A549 (cell line): ENCODE data around the gene ICA1L. TPM values are rescaled to one million over a fixed set of nuclear protein-coding genes. Genes with fewer than 3 reads are reported as not detected.
"Not testable (repeated sequence)": the region's sequence is repeated elsewhere in the genome, so short reads cannot be mapped to it uniquely, and the experiment has no call there.

ENCODE experiments used
- ATAC-seq, 2 experiments: fragments of 200-7000 bp in 1 of 2; fragments of >200 bp in 1 of 2; cut with Nextera tagmentation in 1 of 2; cut with Tn5 transposase in 1 of 2; 3 replicates each; pipeline versions ENCODE4 v1.8.0 to v1.9.1; 2018 to 2020; ENCODE audit warnings: mild to moderate bottlenecking in 1 of 2, moderate library complexity in 1 of 2
- CTCF ChIA-PET: fragments of 300-600 bp; sonication (Branson Sonifier 250); formaldehyde crosslinking; extraction: SDS; loops from one replicate; lab custom pipeline; 2021; ENCODE audit warnings: antibody characterized with exemption, inconsistent platforms; lab: Yijun Ruan, JAX
- POLR2A ChIA-PET: fragments of 350-600 bp; formaldehyde crosslinking; extraction: SDS; loops from one replicate; lab custom pipeline; 2021; ENCODE audit warnings: antibody characterized with exemption, inconsistent platforms; lab: Yijun Ruan, JAX
- DNase-seq, 2 experiments: peaks; one replicate each; pipeline versions ENCODE4 v3.0.0 to v3.0.0-alpha.2; 2011 to 2016; ENCODE audit warnings: low read depth in 1 of 2, low spot score in 1 of 2
- FAIRE-seq: peaks from 2 replicates; lab custom pipeline; 2011; peaks lifted over from hg19 to GRCh38; lab: Jason Lieb, UNC
- H3K27ac ChIP-seq, 2 experiments: fragments of >200 bp; sonication (Bioruptor Twin); formaldehyde crosslinking; 3 replicates each; pipeline ENCODE4 v1.5.1; 2016 to 2017
- H3K4me1 ChIP-seq: fragments of >200 bp; sonication (Bioruptor Twin); formaldehyde crosslinking; 3 replicates; pipeline ENCODE4 v1.6.1; 2016
- H3K4me2 ChIP-seq: fragments of >200 bp; sonication (Bioruptor Twin); formaldehyde crosslinking; 3 replicates; pipeline ENCODE4 v1.6.1; 2016
- H3K4me3 ChIP-seq: fragments of >200 bp; sonication (Bioruptor Twin); formaldehyde crosslinking; 3 replicates; pipeline ENCODE4 v1.5.1; 2016
- H3K9me3 ChIP-seq: fragments of >200 bp; sonication (Bioruptor Twin); formaldehyde crosslinking; 3 replicates; pipeline ENCODE4 v1.6.1; 2016
- ATOH8 ChIP-seq: fragments of 250-450 bp; sonication (Bioruptor Pico); IDR thresholded peaks from 2 replicates; pipeline ENCODE4 v1.5.0; 2020; ENCODE audit warnings: low read depth, mild to moderate bottlenecking, moderate library complexity
- CBX8 ChIP-seq: fragments of 200-600 bp; sonication (generic); IDR thresholded peaks from 2 replicates; pipeline ENCODE4 v1.6.1; 2016
- CEBPB ChIP-seq, 2 experiments: fragments of >200 bp in 1 of 2; sonication (Bioruptor Twin) in 1 of 2; formaldehyde crosslinking in 1 of 2; IDR thresholded peaks; 2 replicates each; pipeline ENCODE4 v1.6.1; 2012 to 2016
- CTCF ChIP-seq: fragments of >200 bp; sonication (Bioruptor Twin); formaldehyde crosslinking; IDR thresholded peaks from 3 replicates; pipeline ENCODE4 v1.5.1; 2016
- E2F6 ChIP-seq: IDR thresholded peaks from 2 replicates; pipeline ENCODE4 v1.6.1; 2012; ENCODE audit warnings: low read depth, borderline replicate concordance
- ELK1 ChIP-seq: fragments of 150-350 bp; IDR thresholded peaks from 2 replicates; pipeline ENCODE4 v1.6.1; 2014; ENCODE audit warnings: low read depth, mild to moderate bottlenecking, low read length
- FOSB ChIP-seq: fragments of 250-450 bp; sonication (Bioruptor Pico); IDR thresholded peaks from 2 replicates; pipeline ENCODE4 v1.5.0; 2020; ENCODE audit warnings: mild to moderate bottlenecking, moderate library complexity
- HDAC2 ChIP-seq: fragments of 200-600 bp; sonication (generic); IDR thresholded peaks from 2 replicates; pipeline ENCODE4 v1.6.1; 2016
- HEYL ChIP-seq: fragments of 250-450 bp; sonication (Bioruptor Pico); IDR thresholded peaks from 2 replicates; pipeline ENCODE4 v1.8.0; 2021; ENCODE audit warnings: mild to moderate bottlenecking, moderate library complexity
- HOXA7 ChIP-seq: fragments of 250-450 bp; sonication (Bioruptor Pico); IDR thresholded peaks from 2 replicates; pipeline ENCODE4 v1.5.0; 2020; ENCODE audit warnings: mild to moderate bottlenecking, moderate library complexity
- HOXB13 ChIP-seq: fragments of 250-450 bp; sonication (Bioruptor Pico); IDR thresholded peaks from 2 replicates; pipeline ENCODE4 v1.5.0; 2020; ENCODE audit warnings: low read depth, mild to moderate bottlenecking, moderate library complexity
- HOXB5 ChIP-seq: fragments of 250-450 bp; sonication (Bioruptor Pico); IDR thresholded peaks from 2 replicates; pipeline ENCODE4 v1.5.0; 2020; ENCODE audit warnings: mild to moderate bottlenecking, moderate library complexity
- JUN ChIP-seq, 2 experiments: fragments of >200 bp; sonication (Bioruptor Twin); formaldehyde crosslinking; IDR thresholded peaks; 2 replicates in 1 of 2; 3 replicates in 1 of 2; pipeline ENCODE4 v1.6.1; 2016 to 2017
- KDM1A ChIP-seq: fragments of 200-600 bp; sonication (generic); IDR thresholded peaks from 2 replicates; pipeline ENCODE4 v1.6.1; 2016; ENCODE audit warnings: low read depth, mild to moderate bottlenecking
- KDM5A ChIP-seq: fragments of 200-600 bp; sonication (generic); IDR thresholded peaks from 2 replicates; pipeline ENCODE4 v1.6.1; 2016; ENCODE audit warnings: antibody characterized with exemption, mild to moderate bottlenecking
- MAX ChIP-seq: IDR thresholded peaks from 2 replicates; pipeline ENCODE4 v1.6.1; 2012
- MAZ ChIP-seq: fragments of 150-350 bp; IDR thresholded peaks from 2 replicates; pipeline ENCODE4 v1.6.1; 2014; ENCODE audit warnings: antibody characterized with exemption, low read depth, low read length, borderline replicate concordance
- MYC ChIP-seq: IDR thresholded peaks from 2 replicates; pipeline ENCODE4 v1.6.1; 2012; ENCODE audit warnings: mild to moderate bottlenecking, inconsistent platforms, low read length, improper control_type of control experiment, borderline replicate concordance
- POLR2A ChIP-seq: IDR thresholded peaks from 2 replicates; pipeline ENCODE4 v1.6.1; 2012; ENCODE audit warnings: mild to moderate bottlenecking, low read length
- RAD21 ChIP-seq, 2 experiments: fragments of >200 bp in 1 of 2; sonication (Bioruptor Twin) in 1 of 2; formaldehyde crosslinking in 1 of 2; IDR thresholded peaks in 1 of 2; conservative IDR thresholded peaks in 1 of 2; 2 replicates in 1 of 2; 3 replicates in 1 of 2; pipeline ENCODE4 v1.6.1; 2012 to 2018; ENCODE audit warnings: inconsistent platforms in 1 of 2
- RCOR1 ChIP-seq: fragments of 150-350 bp; IDR thresholded peaks from 2 replicates; pipeline ENCODE4 v1.6.1; 2014; ENCODE audit warnings: antibody characterized with exemption, low read length, low read depth
- RFX5 ChIP-seq: fragments of 450-650 bp; IDR thresholded peaks from 2 replicates; pipeline ENCODE4 v1.7.1; 2014; ENCODE audit warnings: antibody characterized with exemption, mild to moderate bottlenecking, moderate library complexity
- RNF2 ChIP-seq: fragments of 200-600 bp; sonication (generic); IDR thresholded peaks from 2 replicates; pipeline ENCODE4 v1.6.1; 2016; ENCODE audit warnings: low read depth, mild to moderate bottlenecking, antibody characterized with exemption, moderate library complexity, borderline replicate concordance
- SMC3 ChIP-seq: fragments of >200 bp; sonication (Bioruptor Twin); formaldehyde crosslinking; IDR thresholded peaks from 3 replicates; pipeline ENCODE4 v1.6.1; 2018; ENCODE audit warnings: inconsistent platforms
- SREBF2 ChIP-seq: fragments of 450-650 bp; IDR thresholded peaks from 2 replicates; pipeline ENCODE4 v1.6.1; 2014; ENCODE audit warnings: mild to moderate bottlenecking, moderate library complexity
- ZFP36 ChIP-seq: fragments of 450-650 bp; IDR thresholded peaks from 2 replicates; pipeline ENCODE4 v1.6.1; 2014; ENCODE audit warnings: borderline replicate concordance; ENCODE audit not compliant: partially characterized antibody
- WGBS: methylation state at CpG from one replicate; pipeline ENCODE4 v1.1.6; 2017; ENCODE audit errors: missing lambda C conversion rate; 5-methylcytosine and 5-hydroxymethylcytosine counted together
- polyA plus RNA-seq, 4 experiments: library from polyadenylated mRNA; depleted of rRNA in 3 of 4; stranded (reverse); fragments of >200 nt; fragmentation: RNase III in 1 of 4; extraction: RNeasy Plus Mini Kit Qiagen cat#74134 plus additional on column Dnase treatment in 1 of 4; gene quantifications; 2 replicates in 3 of 4; 3 replicates in 1 of 4; pipeline ENCODE4 v1.2.3, GENCODE V29; 2011 to 2017

Gene ICA1L
- polyA plus RNA-seq, 2 of the 4 experiments (the other 2 are of a cell fraction), result 2.2 to 6.0 TPM

- H3K4me2 ChIP-seq, result no peak overlapping the region
- POLR2A ChIA-PET, result interaction anchor here (0.7 kb wide), 1 partner anchor 17 kb away, joined by 3 read pairs; no protein-coding TSS in a partner anchor
Measured at GRCh38 chr2:202918860-202919259, 47.3 kb upstream of the ICA1L start.

GRCh38 chr2:202912342-202913201, 41.0 kb upstream of the ICA1L start:
- Histone ChIP-seq H3K27ac (peak overlapping the region; percentile 86 to 95), H3K4me3 (peak overlapping the region; percentile 84), H3K4me2 (peak overlapping the region; percentile 68), H3K4me1 (peaks cover 15% of the 10 kb centered on the region; the same call in 1 of the 3 replicates)
- CTCF ChIA-PET, result interaction anchor here (0.8 kb wide), 1 partner anchor 184 kb away, joined by 3 read pairs; no protein-coding TSS in a partner anchor
- DNase-seq (peak in 1 of 2 experiments; percentile 31), ATAC-seq (peak; percentile 87)
- H3K9me3 ChIP-seq, FAIRE-seq: not testable (repeated sequence)
- 4% methylated on average over 8 of the region's 49 CpGs for WGBS
- POLR2A ChIA-PET, result interaction anchor here (0.6 kb wide), 1 partner anchor 49 kb away, joined by 3 read pairs; no protein-coding TSS in a partner anchor

More at GRCh38 chr2:202918860-202919259, 47.3 kb upstream of the ICA1L start:
- TF ChIP-seq SMC3 (no peak), RNF2 (no peak), KDM1A (no peak), ELK1 (no peak), ATOH8 (CRISPR knock-in tag) (no peak), RAD21 (conservative IDR thresholded peaks at IDR 0.05 in 1 of 2, IDR thresholded peaks at IDR 0.05 in 1 of 2) (no peak), CTCF (no peak), E2F6 (no peak), SREBF2 (no peak)
- no peak overlapping the region for H3K4me3 ChIP-seq
- DNase-seq (no peak), ATAC-seq (no peak), FAIRE-seq (no peak)
- CTCF ChIA-PET, result no interaction called here
- 53% methylated on average over 1 of the region's 1 CpG for WGBS
- no peak overlapping the region for H3K27ac ChIP-seq
- no peaks in the 10 kb centered on the region for H3K9me3 ChIP-seq
- H3K4me1 ChIP-seq, result no peaks in the 10 kb centered on the region

- peak; percentile 93 to 94 for ATAC-seq
- Histone ChIP-seq H3K4me1 (peaks cover 15% of the 10 kb centered on the region; the same call in 1 of the 3 replicates), H3K4me2 (peak within 1 kb of the TSS; percentile 81), H3K27ac (peak within 1 kb of the TSS; percentile 86 to 95), H3K9me3 (no peaks in the 10 kb centered on the region), H3K4me3 (peak within 1 kb of the TSS; percentile 84)
- peak; percentile 87 to 95 for DNase-seq
- CTCF ChIA-PET, result interaction anchor here (1.3 to 1.4 kb wide), 2 partner anchors 39 to 41 kb away, joined by 4 read pairs; no protein-coding TSS in a partner anchor
- POLR2A ChIA-PET, result interaction anchor here (0.5 to 0.9 kb wide), 3 partner anchors 90 to 257 kb away, joined by 3 to 6 read pairs (median 3); partner anchors contain the start of gene NBEAL1
- no peak for FAIRE-seq
- under 1% methylated on average over 39 of the region's 39 CpGs for WGBS
- TF ChIP-seq KDM1A (no peak), SREBF2 (no peak), HOXB5 (CRISPR knock-in tag) (no peak), FOSB (CRISPR knock-in tag) (no peak), ZFP36 (no peak), HOXB13 (CRISPR knock-in tag) (no peak), HOXA7 (CRISPR knock-in tag) (0 out of 2 replicates have a peak, but pooled peaks have one; percentile 58), HDAC2 (no peak), RFX5 (no peak), HEYL (CRISPR knock-in tag) (no peak), CBX8 (no peak), MYC (peak; percentile 92; the same call in 1 of the 2 replicates), JUN (IDR thresholded peaks at IDR 0.05) (peak in 1 of 2 experiments; percentile 24; a peak in 1 of 5 replicates), KDM5A (peak; percentile 59), MAX (peak; percentile 97), RCOR1 (no peak), CEBPB (IDR thresholded peaks at IDR 0.05) (no peak), POLR2A (peak; percentile 43), MAZ (no peak)
Measured at GRCh38 chr2:202911512-202912341, 40.2 kb upstream of the ICA1L start, which contains the start of the genes CARF and WDR12. TSS of gene CARF (plus strand) at chr2:202912275. CDS start at chr2:202941903, 29,628 bp downstream. TSS of gene WDR12 (minus strand) at chr2:202911673. CDS start at chr2:202911476, 197 bp downstream.
